SU-DHL-6 (cell line): ENCODE measurements around the gene ZBTB42.

Experiments used
- H2AFZ ChIP-seq: fragments of 200-600 bp; sonication (generic); 2 replicates; pipeline ENCODE4 v1.6.1; 2014; ENCODE audit warnings: low read depth, mild to moderate bottlenecking, moderate library complexity, mixed read lengths, antibody characterized with exemption, low read length; ENCODE audit not compliant: severe bottlenecking
- H3F3A ChIP-seq: fragments of 200-600 bp; shearing (Covaris generic); 2 replicates; pipeline ENCODE4 v1.6.0; 2016; ENCODE audit warnings: antibody characterized with exemption, mild to moderate bottlenecking; ENCODE audit not compliant: insufficient read depth
- H3K27ac ChIP-seq: fragments of 200-600 bp; sonication (generic); 2 replicates; pipeline ENCODE4 v1.5.1; 2016; ENCODE audit warnings: low read depth, mild to moderate bottlenecking, low read length, moderate library complexity, mixed read lengths
- H3K27me3 ChIP-seq: fragments of 200-600 bp; sonication (generic), shearing (Covaris generic); 2 replicates; pipeline ENCODE4 v1.6.0; 2014; ENCODE audit warnings: mild to moderate bottlenecking, low read length
- H3K36me3 ChIP-seq: fragments of 200-600 bp; sonication (generic); 2 replicates; pipeline ENCODE4 v1.6.1; 2014; ENCODE audit warnings: mild to moderate bottlenecking, low read length, mixed read lengths
- H3K4me2 ChIP-seq: fragments of 300-600, 200-600 bp; shearing (Covaris generic), sonication (generic); 2 replicates; pipeline ENCODE4 v1.6.0; 2014; ENCODE audit warnings: low read length, low read depth, mild to moderate bottlenecking; ENCODE audit not compliant: poor library complexity, severe bottlenecking
- H3K4me3 ChIP-seq: fragments of 200-600 bp; sonication (generic); 2 replicates; pipeline ENCODE4 v1.5.1; 2014; ENCODE audit warnings: antibody characterized with exemption, low read length, mild to moderate bottlenecking, mixed read lengths; ENCODE audit not compliant: insufficient read depth, poor library complexity, severe bottlenecking
- H3K79me2 ChIP-seq: fragments of 200-600 bp; sonication (generic); 2 replicates; pipeline ENCODE4 v1.6.1; 2014; ENCODE audit warnings: mild to moderate bottlenecking, low read length, moderate library complexity; ENCODE audit not compliant: insufficient read depth
- H3K9ac ChIP-seq: fragments of 200-600 bp; sonication (generic); 2 replicates; pipeline ENCODE4 v1.7.0; 2014; ENCODE audit warnings: mild to moderate bottlenecking, low read length
- H3K9me2 ChIP-seq: fragments of 200-600 bp; sonication (generic); replicated peaks from 2 replicates; pipeline ENCODE4 v1.6.1; 2014; ENCODE audit warnings: low read length; ENCODE audit not compliant: insufficient read depth
- H3K9me3 ChIP-seq: fragments of 200-600 bp; sonication (generic); 2 replicates; pipeline ENCODE4 v1.6.1; 2014; ENCODE audit warnings: low read length, mixed read lengths; ENCODE audit not compliant: insufficient read depth
- H4K20me1 ChIP-seq: fragments of 200-600 bp; sonication (generic); 2 replicates; pipeline ENCODE4 v1.6.1; 2014; ENCODE audit warnings: low read depth, mild to moderate bottlenecking, antibody characterized with exemption, low read length, moderate library complexity, mixed read lengths
- CTCF ChIP-seq: fragments of 200-600 bp; sonication (generic); IDR thresholded peaks from one replicate; pipeline ENCODE4 v1.5.1; 2017; ENCODE audit warnings: antibody characterized with exemption, mild to moderate bottlenecking, low read length, moderate library complexity; ENCODE audit not compliant: insufficient read depth, poor library complexity, severe bottlenecking
- EZH2phosphoT487 ChIP-seq: fragments of 200-600 bp; sonication (generic), shearing (Covaris generic); conservative IDR thresholded peaks from 2 replicates; pipeline ENCODE4 v1.6.1; 2018; ENCODE audit warnings: mild to moderate bottlenecking, antibody characterized with exemption, low read length, moderate library complexity, mixed read lengths

ZBTB42 gene

DNA sequence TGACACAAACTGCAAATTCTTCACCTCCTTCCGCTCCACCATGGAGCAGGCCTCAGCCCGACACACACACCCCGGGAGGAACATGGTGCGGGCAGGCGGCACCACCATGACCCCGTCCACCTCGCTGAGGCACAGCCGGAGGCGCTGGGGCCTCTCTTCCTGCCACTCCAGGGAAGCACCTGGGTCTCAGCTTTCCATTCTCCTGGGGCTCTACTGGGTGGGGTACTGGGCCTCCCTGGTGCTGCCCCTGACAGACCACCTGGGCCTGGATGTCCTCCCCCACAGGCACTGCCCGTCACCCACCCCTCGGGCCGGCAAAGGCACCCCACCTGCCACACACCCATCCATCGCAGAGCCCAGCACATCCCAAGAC lies 15.2 kb upstream of the ZBTB42 start:
- H3K27me3 ChIP-seq: no peaks in the 10 kb centered on the region
- no peaks in the 10 kb centered on the region; the same call in 1 of the 2 replicates for H3K79me2 ChIP-seq
- H3K36me3 ChIP-seq: no peaks in the 10 kb centered on the region
- H3K9ac ChIP-seq: no peak overlapping the region
- no peaks in the 10 kb centered on the region for H4K20me1 ChIP-seq
- H2AFZ ChIP-seq: no peak overlapping the region
- H3K4me3 ChIP-seq: no peak overlapping the region
- no peaks in the 10 kb centered on the region for H3K9me3 ChIP-seq
- no peak overlapping the region for H3K4me2 ChIP-seq
- H3F3A ChIP-seq: no peaks in the 10 kb centered on the region
- no peak overlapping the region for H3K27ac ChIP-seq
- no peaks in the 10 kb centered on the region for H3K9me2 ChIP-seq
- TF ChIP-seq EZH2phosphoT487: no peak

DNA sequence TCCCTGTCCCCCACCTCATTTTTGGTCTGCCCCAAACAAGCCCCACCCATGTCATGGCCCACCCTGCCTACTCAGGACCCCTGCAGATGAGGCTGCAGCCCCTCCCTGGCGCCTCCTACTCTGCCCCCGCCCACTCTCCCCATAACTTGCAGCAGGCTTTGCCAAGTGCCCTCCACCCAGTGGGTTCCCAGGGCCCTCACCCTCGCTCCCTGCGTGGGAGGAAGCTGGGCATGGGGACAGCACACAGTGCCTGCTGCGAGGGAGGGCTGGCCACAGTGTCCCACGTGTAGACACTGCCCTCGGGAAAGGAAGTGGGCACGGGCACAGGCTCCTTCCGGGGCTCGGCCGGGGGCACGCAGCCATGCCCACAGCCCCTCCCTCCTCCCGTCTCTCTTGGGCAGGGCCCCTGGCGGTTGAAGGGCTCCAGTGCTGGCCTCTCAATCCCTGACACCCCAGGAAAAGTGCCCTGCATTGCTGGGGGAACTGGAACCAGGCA lies 14.8 kb upstream of the ZBTB42 start:
- Histone ChIP-seq H3K9ac (no peak overlapping the region), H3K36me3 (no peaks in the 10 kb centered on the region), H3K4me3 (no peak overlapping the region), H3K9me3 (no peaks in the 10 kb centered on the region), H3K9me2 (no peaks in the 10 kb centered on the region), H3K27ac (no peak overlapping the region), H3K79me2 (no peaks in the 10 kb centered on the region; the same call in 1 of the 2 replicates), H3K4me2 (no peak overlapping the region), H4K20me1 (no peaks in the 10 kb centered on the region), H3F3A (no peaks in the 10 kb centered on the region), H2AFZ (no peak overlapping the region), H3K27me3 (no peaks in the 10 kb centered on the region)
- TF ChIP-seq EZH2phosphoT487: no peak
- no peak for TF ChIP-seq CTCF

GRCh38 chr14:104786726-104787675 lies 13.9 kb upstream of the ZBTB42 start:
- H3K36me3 ChIP-seq: no peaks in the 10 kb centered on the region
- H4K20me1 ChIP-seq: no peaks in the 10 kb centered on the region
- no peaks in the 10 kb centered on the region for H3F3A ChIP-seq
- H3K27me3 ChIP-seq: no peaks in the 10 kb centered on the region
- H3K9ac ChIP-seq: no peak overlapping the region
- no peak overlapping the region for H3K27ac ChIP-seq
- H3K9me3 ChIP-seq: no peaks in the 10 kb centered on the region
- no peaks in the 10 kb centered on the region; the same call in 1 of the 2 replicates for H3K79me2 ChIP-seq
- no peak overlapping the region for H2AFZ ChIP-seq
- no peak overlapping the region for H3K4me2 ChIP-seq
- no peak overlapping the region for H3K4me3 ChIP-seq
- H3K9me2 ChIP-seq: no peaks in the 10 kb centered on the region
- TF ChIP-seq EZH2phosphoT487: no peak
- TF ChIP-seq CTCF: no peak

GRCh38 chr14:104787736-104788135 lies 13.2 kb upstream of the ZBTB42 start:
- Histone ChIP-seq H3K4me3 (no peak overlapping the region), H3K4me2 (no peak overlapping the region), H2AFZ (no peak overlapping the region), H3K9ac (no peak overlapping the region), H3K27me3 (no peaks in the 10 kb centered on the region), H3K9me3 (no peaks in the 10 kb centered on the region), H4K20me1 (no peaks in the 10 kb centered on the region), H3K79me2 (no peaks in the 10 kb centered on the region; the same call in 1 of the 2 replicates), H3F3A (no peaks in the 10 kb centered on the region), H3K27ac (no peak overlapping the region), H3K36me3 (no peaks in the 10 kb centered on the region), H3K9me2 (no peaks in the 10 kb centered on the region)
- TF ChIP-seq EZH2phosphoT487 (no peak), CTCF (no peak)
